Neuronal stem cell (in vitro differentiated cells): ENCODE results near the gene TPM2.

Experiments
- DNase-seq: peaks from one replicate; pipeline ENCODE4 v3.0.0-alpha.2; 2013; ENCODE audit warnings: low spot score
- H2AFZ ChIP-seq: one replicate; pipeline ENCODE4 v1.6.1; 2013; ENCODE audit warnings: mild to moderate bottlenecking, low read length, inconsistent platforms
- H2AK5ac ChIP-seq: 2 replicates; pipeline ENCODE4 v1.6.1; 2013; ENCODE audit warnings: low read depth, mild to moderate bottlenecking, inconsistent platforms, low read length, moderate library complexity, mixed read lengths
- H2BK120ac ChIP-seq: 2 replicates; pipeline ENCODE4 v1.6.1; 2013; ENCODE audit warnings: low read depth, mild to moderate bottlenecking, inconsistent platforms, low read length, moderate library complexity, mixed read lengths
- H2BK12ac ChIP-seq: one replicate; pipeline ENCODE4 v1.6.1; 2013; ENCODE audit warnings: low read length, inconsistent platforms
- H2BK15ac ChIP-seq: 2 replicates; pipeline ENCODE4 v1.6.1; 2013; ENCODE audit warnings: mild to moderate bottlenecking, low read length, inconsistent platforms, mixed read lengths
- H2BK5ac ChIP-seq: one replicate; pipeline ENCODE4 v1.6.1; 2013; ENCODE audit warnings: inconsistent platforms, mild to moderate bottlenecking, low read length, moderate library complexity
- H3K14ac ChIP-seq: one replicate; pipeline ENCODE4 v1.6.1; 2013; ENCODE audit warnings: low read length, inconsistent platforms
- H3K18ac ChIP-seq: 2 replicates; pipeline ENCODE4 v1.6.1; 2013; ENCODE audit warnings: low read length, inconsistent platforms
- H3K23ac ChIP-seq: 2 replicates; pipeline ENCODE4 v1.6.1; 2013; ENCODE audit warnings: low read depth, mild to moderate bottlenecking, mixed read lengths, low read length, inconsistent platforms; ENCODE audit not compliant: poor library complexity
- H3K27ac ChIP-seq: replicated peaks from 3 replicates; pipeline ENCODE4 v1.5.1; 2013; ENCODE audit warnings: low read length, inconsistent platforms
- H3K27me3 ChIP-seq, 3 experiments: 2 replicates each; pipeline ENCODE4 v1.6.1; 2013; ENCODE audit warnings: low read length in 3 of 3, mild to moderate bottlenecking in 2 of 3, inconsistent platforms in 1 of 3, low read depth in 1 of 3, mixed read lengths in 1 of 3, moderate library complexity in 1 of 3; ENCODE audit not compliant: control insufficient read depth in 3 of 3, insufficient read depth in 3 of 3
- H3K36me3 ChIP-seq, 2 donors: replicated peaks in 1 of 2; 2 replicates each; pipeline ENCODE4 v1.6.1; 2013; ENCODE audit warnings: low read length in 2 of 2; ENCODE audit not compliant: control insufficient read depth in 2 of 2, insufficient read depth in 2 of 2
- H3K4ac ChIP-seq: 2 replicates; pipeline ENCODE4 v1.6.1; 2013; ENCODE audit warnings: inconsistent platforms, mild to moderate bottlenecking, low read length, moderate library complexity
- H3K4me1 ChIP-seq, 2 donors: 1 replicate in 1 of 2; 2 replicates in 1 of 2; pipeline ENCODE4 v1.6.1; 2013; ENCODE audit warnings: low read length in 2 of 2, low read depth in 1 of 2; ENCODE audit not compliant: control insufficient read depth in 2 of 2, insufficient read depth in 1 of 2
- H3K4me2 ChIP-seq: one replicate; pipeline ENCODE4 v1.6.1; 2013; ENCODE audit warnings: mild to moderate bottlenecking, low read length, inconsistent platforms; ENCODE audit not compliant: insufficient read depth, poor library complexity, severe bottlenecking
- H3K4me3 ChIP-seq, 2 donors: 2 replicates each; pipeline ENCODE4 v1.5.1; 2013; ENCODE audit warnings: low read length in 2 of 2, mild to moderate bottlenecking in 2 of 2, inconsistent platforms in 1 of 2, moderate library complexity in 1 of 2
- H3K79me1 ChIP-seq: one replicate; pipeline ENCODE4 v1.6.1; 2013; ENCODE audit warnings: low read depth, mild to moderate bottlenecking, inconsistent platforms, low read length, moderate library complexity
- H3K9ac ChIP-seq: one replicate; pipeline ENCODE4 v1.6.1; 2013; ENCODE audit warnings: mild to moderate bottlenecking, low read depth, low read length, inconsistent platforms; ENCODE audit not compliant: poor library complexity
- H3K9me3 ChIP-seq, 2 donors: replicated peaks in 1 of 2; 2 replicates each; pipeline versions ENCODE3 to v1.6.1; 2013; ENCODE audit warnings: low read length in 2 of 2, mild to moderate bottlenecking in 2 of 2, inconsistent platforms in 1 of 2, low read depth in 1 of 2, mixed read lengths in 1 of 2, moderate library complexity in 1 of 2; ENCODE audit not compliant: control insufficient read depth in 2 of 2, insufficient read depth in 1 of 2
- H4K8ac ChIP-seq: one replicate; pipeline ENCODE4 v1.6.1; 2013; ENCODE audit warnings: low read depth, mild to moderate bottlenecking, inconsistent platforms, low read length, moderate library complexity
- H4K91ac ChIP-seq: one replicate; pipeline ENCODE4 v1.6.1; 2013; ENCODE audit warnings: low read length, low read depth, mild to moderate bottlenecking, inconsistent platforms; ENCODE audit not compliant: poor library complexity
- WGBS, 2 donors: extraction: QIAGEN DNeasy Blood & Tissue Kit; methylation state at CpG; one replicate each; pipeline ENCODE4 v1.1.7; 2013; ENCODE audit warnings: missing lambda C conversion rate in 2 of 2, mixed read lengths in 1 of 2; ENCODE audit not compliant: insufficient read length in 2 of 2, insufficient replicate concordance in 1 of 2; ENCODE audit errors: extremely low coverage in 2 of 2; 5-methylcytosine and 5-hydroxymethylcytosine counted together

TPM2 gene

DNA sequence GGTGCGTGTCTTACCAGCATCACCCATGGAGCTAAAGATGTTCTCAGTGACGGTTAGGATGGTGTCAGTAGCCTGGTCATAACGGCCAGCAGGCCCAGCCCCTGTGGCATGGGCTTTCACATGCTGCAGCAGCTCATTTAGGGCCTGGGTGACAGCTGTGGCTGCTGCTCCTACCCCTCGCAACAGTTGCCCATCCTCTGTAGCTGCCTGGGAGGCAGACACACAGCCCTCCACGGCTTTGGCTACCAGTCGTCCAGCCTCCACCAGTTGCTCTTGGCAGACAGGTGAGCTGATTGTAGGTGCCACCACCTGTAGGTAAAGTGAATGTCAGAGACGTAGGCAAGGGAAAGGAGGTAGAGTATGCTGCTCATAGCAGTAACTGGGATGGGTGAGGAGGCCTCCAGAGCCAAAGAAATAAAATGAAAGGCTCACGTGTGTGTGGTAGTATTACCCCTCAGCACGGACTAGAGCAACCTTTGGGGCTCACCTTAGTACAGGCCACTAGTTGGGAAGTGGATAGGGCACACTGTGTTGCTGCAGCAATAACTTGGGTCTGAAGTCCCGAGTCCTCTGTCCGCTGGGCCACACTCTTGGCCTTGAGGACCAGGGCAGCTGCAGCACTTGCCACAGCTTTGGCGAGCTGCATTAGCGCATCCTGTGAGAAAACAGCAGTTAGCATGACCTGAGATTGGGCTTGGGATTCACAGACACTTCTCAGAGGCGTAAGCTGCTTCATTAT lies 27.6 kb upstream of the TPM2 start:
- no peak overlapping the region for H3K14ac ChIP-seq
- H2AFZ ChIP-seq: no peak overlapping the region
- no peak overlapping the region for H3K9ac ChIP-seq
- H3K4me3 ChIP-seq: peak overlapping the region in 1 of 2 donors; percentile 11
- no peak overlapping the region for H3K27ac ChIP-seq
- no peaks in the 10 kb centered on the region for H3K4me1 ChIP-seq
- no peak for DNase-seq
- H2BK120ac ChIP-seq: no peak overlapping the region
- peaks cover 81 to 98% of the 10 kb centered on the region in 2 donors for H3K36me3 ChIP-seq
- H3K79me1 ChIP-seq: peaks cover 2% of the 10 kb centered on the region
- H4K91ac ChIP-seq: no peak overlapping the region
- no peak overlapping the region for H2AK5ac ChIP-seq
- no peak overlapping the region for H4K8ac ChIP-seq
- no peak overlapping the region for H3K4me2 ChIP-seq
- WGBS, 2 donors: no CpG with 5 or more reads among the region's 14 CpGs
- H2BK12ac ChIP-seq: no peak overlapping the region
- H2BK5ac ChIP-seq: no peak overlapping the region
- H3K4ac ChIP-seq: no peak overlapping the region
- no peaks in the 10 kb centered on the region for H3K9me3 ChIP-seq
- no peak overlapping the region for H2BK15ac ChIP-seq
- H3K18ac ChIP-seq: no peak overlapping the region
- H3K23ac ChIP-seq: peak overlapping the region; percentile 49
- no peaks in the 10 kb centered on the region for H3K27me3 ChIP-seq

DNA sequence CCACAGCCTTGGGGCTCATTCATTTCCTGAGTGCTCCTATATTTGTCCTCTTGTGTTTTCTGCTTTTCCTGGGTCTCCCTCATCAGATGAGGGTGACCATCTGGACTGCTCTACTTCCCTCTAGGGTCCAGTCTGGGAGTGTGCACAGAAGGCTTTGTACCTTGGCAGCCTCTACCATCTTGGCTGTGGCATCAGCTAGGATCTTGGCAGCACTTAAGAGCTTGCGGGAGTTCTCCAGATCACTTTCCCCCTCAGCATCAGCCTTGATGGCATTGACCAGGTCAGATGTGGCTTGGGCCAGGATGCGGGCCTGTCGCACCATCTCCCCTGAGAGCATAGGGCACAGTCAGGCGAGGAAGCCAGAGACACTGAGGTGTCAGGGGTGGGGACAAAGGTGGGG lies 26.5 kb upstream of the TPM2 start:
- no peak overlapping the region for H3K4me3 ChIP-seq
- WGBS, 2 donors: no CpG with 5 or more reads among the region's 4 CpGs

DNA sequence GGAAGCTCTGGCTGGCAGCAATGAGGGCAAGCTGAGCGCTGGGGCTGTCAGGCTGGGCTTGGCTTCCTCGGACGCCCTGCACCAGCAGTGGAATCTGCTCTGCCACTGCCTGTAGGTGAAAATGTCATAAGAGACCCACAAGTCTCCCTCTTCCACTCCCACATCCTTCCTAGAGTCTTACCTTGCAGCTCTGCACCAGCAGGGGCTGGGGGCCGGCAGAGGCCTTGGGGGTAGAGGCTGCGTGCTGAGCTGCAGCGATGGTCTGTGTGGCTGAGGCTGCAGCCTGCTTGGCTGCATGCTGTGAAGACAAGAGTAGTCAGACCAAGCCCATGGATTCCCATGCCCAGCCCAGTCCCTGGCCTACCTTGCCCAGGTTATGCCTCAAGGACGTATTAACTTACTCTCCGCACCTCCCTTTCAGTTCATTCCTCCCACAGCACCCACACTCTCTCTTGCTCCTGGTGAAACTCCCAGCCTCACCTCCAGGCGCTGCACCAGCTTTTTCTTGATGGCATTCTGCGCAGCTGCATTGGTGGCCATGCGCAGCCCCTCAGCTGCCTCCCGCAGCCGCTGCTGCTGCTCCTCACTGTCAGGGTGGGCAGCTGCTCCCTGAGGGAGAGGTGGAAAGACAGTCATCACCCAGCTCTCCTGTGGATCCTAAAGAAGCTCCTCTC lies 25.0 kb upstream of the TPM2 start:
- H3K79me1 ChIP-seq: peaks cover 2% of the 10 kb centered on the region
- no CpG with 5 or more reads among the region's 13 CpGs for WGBS, 2 donors
- H3K4me1 ChIP-seq: no peaks in the 10 kb centered on the region
- DNase-seq: no peak
- no peak overlapping the region for H4K91ac ChIP-seq
- H3K4me2 ChIP-seq: no peak overlapping the region
- H3K4ac ChIP-seq: no peak overlapping the region
- H2BK15ac ChIP-seq: no peak overlapping the region
- no peak overlapping the region for H3K27ac ChIP-seq
- H3K18ac ChIP-seq: no peak overlapping the region
- peak overlapping the region; percentile 2 for H3K23ac ChIP-seq
- no peak overlapping the region for H2AK5ac ChIP-seq
- no peaks in the 10 kb centered on the region for H3K27me3 ChIP-seq
- H3K36me3 ChIP-seq: peaks cover 80 to 96% of the 10 kb centered on the region in 2 donors
- no peak overlapping the region for H3K4me3 ChIP-seq
- H3K9me3 ChIP-seq: no peaks in the 10 kb centered on the region
- H4K8ac ChIP-seq: no peak overlapping the region
- no peak overlapping the region for H3K9ac ChIP-seq
- H2BK120ac ChIP-seq: no peak overlapping the region
- no peak overlapping the region for H3K14ac ChIP-seq
- no peak overlapping the region for H2AFZ ChIP-seq
- H2BK12ac ChIP-seq: no peak overlapping the region
- no peak overlapping the region for H2BK5ac ChIP-seq

More for the DNA sequence above, 26.5 kb upstream of the TPM2 start:
- Histone ChIP-seq H2BK5ac (no peak overlapping the region), H2AFZ (no peak overlapping the region), H2BK12ac (no peak overlapping the region), H3K4ac (no peak overlapping the region), H4K8ac (no peak overlapping the region), H3K18ac (no peak overlapping the region), H3K27ac (no peak overlapping the region), H3K79me1 (peaks cover 2% of the 10 kb centered on the region), H3K9me3 (no peaks in the 10 kb centered on the region), H3K14ac (no peak overlapping the region), H3K4me2 (no peak overlapping the region), H3K27me3 (no peaks in the 10 kb centered on the region), H3K4me1 (no peaks in the 10 kb centered on the region), H4K91ac (no peak overlapping the region), H2AK5ac (no peak overlapping the region), H3K36me3 (peaks cover 78 to 98% of the 10 kb centered on the region in 2 donors), H2BK120ac (no peak overlapping the region), H3K23ac (no peak overlapping the region), H2BK15ac (no peak overlapping the region), H3K9ac (no peak overlapping the region)
- no peak for DNase-seq

DNA sequence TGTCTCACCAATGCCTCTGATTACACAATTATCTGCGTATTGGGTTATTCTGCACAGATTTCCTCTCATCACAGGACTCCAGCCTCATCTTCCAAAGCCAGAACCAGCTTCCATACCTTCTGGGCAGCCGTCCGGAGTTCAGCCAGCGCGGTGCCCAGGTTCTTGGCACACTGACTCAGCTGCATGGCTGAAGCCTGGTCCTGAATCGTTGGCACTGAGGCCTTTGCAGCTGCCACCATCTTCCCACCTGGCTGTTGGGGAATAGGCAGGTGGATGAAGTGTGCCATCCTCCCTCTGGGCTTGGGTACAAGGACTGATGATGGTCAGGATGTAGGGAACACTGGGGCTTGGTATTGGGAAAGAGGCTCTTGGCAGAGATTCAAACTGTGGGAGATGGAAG lies 24.4 kb upstream of the TPM2 start:
- no peak overlapping the region for H2BK15ac ChIP-seq
- H3K27me3 ChIP-seq: no peaks in the 10 kb centered on the region
- no peak overlapping the region for H4K8ac ChIP-seq
- no peak overlapping the region for H2AFZ ChIP-seq
- H2BK12ac ChIP-seq: no peak overlapping the region
- no peak overlapping the region for H2BK120ac ChIP-seq
- no peak overlapping the region for H3K4me2 ChIP-seq
- no peak overlapping the region for H2AK5ac ChIP-seq
- H4K91ac ChIP-seq: no peak overlapping the region
- peaks cover 2% of the 10 kb centered on the region for H3K79me1 ChIP-seq
- H3K14ac ChIP-seq: no peak overlapping the region
- no peak overlapping the region for H3K9ac ChIP-seq
- no peak overlapping the region for H3K4me3 ChIP-seq
- H2BK5ac ChIP-seq: no peak overlapping the region
- WGBS, 2 donors: no CpG with 5 or more reads among the region's 6 CpGs
- H3K9me3 ChIP-seq: no peaks in the 10 kb centered on the region
- no peak overlapping the region for H3K27ac ChIP-seq
- H3K18ac ChIP-seq: no peak overlapping the region
- H3K4me1 ChIP-seq: no peaks in the 10 kb centered on the region
- H3K23ac ChIP-seq: no peak overlapping the region
- peaks cover 75 to 94% of the 10 kb centered on the region in 2 donors for H3K36me3 ChIP-seq
- H3K4ac ChIP-seq: no peak overlapping the region
- DNase-seq: no peak
